Fibroblast of peridontal ligament (primary cell): ENCODE results near the gene CYP46A1.
A peak's percentile ranks its signal among the peaks of the same experiment; 100 is the strongest.

Experiments
- DNase-seq: peaks from one replicate; pipeline ENCODE4 v3.0.0-alpha.2; 2010; ENCODE audit errors: extremely low read depth

Gene CYP46A1

DNA sequence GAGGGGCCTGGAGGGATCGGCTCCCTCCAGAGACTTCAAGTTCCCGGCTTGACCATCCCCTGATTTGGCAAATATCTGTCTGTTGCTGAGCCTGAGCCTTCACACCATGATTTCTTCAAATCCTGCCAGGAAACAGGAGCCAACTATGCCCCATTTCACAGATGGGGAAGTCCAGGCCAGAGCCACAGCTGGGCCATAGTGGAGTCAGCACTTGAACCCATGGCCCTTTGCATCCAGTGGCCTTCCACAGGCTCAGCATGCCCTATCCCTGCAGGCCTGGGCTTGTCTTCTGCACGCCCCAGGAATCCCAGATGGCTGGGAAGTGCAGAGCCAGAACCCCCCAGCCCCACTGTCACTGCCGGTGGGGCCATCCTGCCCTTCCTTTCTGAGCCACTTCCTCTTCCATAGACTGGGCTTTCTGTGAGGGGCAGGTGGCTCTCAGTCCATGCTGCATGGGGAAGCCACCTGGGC is 44.9 kb downstream of the CYP46A1 start:
- no peak for DNase-seq

GRCh38 chr14:99729991-99730875 is 46.1 kb downstream of the CYP46A1 start:
- DNase-seq = peak; percentile 19

DNA sequence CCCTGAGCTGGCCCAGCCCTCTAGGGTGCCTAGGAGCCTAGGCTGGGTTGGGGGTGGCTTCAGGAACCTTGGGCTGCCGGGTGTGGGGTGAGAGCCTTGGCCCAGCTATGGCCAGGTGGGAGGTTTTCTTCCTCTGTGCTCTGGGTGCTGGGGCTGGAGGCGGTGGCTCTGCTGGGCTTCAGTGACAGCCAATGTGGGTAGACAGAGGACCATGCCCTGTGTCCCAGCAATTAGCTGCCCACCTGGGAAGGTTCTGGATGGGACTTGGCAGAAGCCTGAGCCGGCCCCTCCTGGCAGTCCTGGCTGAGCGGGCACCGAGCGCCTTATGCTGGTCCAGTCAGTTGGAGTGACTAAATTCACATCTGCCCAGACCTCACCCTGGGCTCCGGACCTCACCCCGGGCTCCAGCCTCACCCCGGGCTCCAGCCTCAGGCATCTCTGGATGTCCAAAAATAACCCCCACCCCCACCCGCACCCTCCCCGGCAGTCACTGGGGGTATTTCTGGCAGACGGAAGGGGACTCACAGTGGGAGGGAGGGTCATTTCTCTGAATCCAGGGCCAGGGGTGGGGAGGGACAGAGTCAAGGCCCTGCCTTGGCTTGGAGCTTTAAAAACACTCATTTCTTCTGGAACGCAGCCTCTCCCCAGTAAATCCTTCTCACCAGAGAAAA is 46.9 kb downstream of the CYP46A1 start:
- DNase-seq = no peak

DNA sequence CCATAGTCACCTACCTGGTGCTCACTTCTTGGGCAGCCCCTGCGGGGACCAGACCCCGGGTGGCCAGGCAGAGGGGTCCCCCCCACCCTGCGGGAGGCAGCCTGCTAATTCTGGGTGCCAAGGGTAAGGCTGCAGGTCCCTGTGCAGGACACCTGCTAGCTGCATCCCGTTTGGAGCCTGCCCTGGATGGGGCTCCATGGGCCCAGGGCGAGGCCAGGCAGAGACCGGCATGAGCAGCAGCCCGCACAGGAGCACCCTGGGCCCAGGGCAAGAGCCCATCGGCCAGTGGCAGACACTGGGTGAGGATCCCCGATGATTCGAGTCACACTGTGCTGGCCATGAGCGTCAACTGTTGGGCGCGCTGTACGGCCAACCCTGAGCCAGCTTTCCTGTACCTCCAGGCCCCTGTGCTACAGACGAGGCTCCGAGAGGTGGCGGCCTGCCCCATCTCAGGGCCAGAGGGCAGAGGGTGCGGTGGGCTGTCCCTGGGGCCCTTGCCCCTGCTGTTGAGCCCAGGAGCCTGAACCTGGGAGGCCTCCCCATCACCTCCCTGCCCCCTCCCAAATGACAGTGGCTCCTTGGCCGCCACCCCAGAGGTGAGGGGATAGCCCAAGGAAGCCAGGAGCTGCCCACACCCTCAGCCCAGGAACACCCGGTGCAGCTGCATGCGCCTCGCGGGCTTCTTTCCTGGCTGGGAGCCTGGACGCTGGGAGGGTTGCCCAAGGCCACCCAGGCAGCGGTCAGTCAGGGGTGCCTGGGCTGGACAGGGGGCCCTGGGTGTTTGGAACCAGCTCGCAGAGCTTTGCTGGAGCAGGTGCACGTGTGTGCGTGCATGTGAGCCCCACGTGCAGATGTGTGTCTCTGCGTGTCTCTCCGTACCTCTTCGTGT is 47.7 kb downstream of the CYP46A1 start:
- DNase-seq = no peak

DNA sequence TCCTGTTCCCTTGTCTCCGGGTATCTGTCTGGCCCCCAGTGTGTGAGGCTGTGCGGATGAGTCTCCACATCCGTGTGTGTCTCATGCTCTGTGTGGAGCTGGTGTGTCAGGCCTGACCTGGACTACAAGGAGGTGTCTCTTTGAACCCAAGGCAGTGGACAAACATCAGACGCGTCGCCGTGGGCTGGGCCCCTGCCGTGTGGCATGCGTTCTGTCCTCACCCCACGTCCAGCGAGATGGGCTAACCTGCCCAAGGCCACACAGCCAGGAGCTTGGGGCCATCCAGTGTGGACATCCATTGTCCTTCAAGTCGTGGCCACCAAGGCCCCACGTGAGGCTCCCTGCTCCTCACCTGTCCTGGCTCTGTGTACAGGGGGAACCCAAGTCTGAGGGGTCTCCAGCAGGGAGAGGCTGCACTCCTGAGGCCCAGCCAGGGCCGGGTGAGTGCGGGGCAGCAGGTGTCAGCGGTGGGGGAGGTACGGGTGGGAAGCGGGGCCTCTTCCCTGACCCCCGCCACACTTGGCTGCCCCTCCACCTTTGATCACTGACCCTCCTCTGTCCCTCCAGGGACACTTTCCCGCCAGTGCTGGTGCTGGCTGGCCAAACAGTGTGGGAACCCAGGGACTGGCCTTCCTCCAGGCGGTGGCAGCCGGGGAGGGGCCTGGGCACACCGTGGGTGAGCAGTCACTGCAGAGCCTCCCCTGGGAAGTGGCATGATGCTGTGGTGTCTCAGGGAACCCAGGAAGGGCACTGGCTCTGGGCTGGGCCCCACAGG is 48.5 kb downstream of the CYP46A1 start:
- DNase-seq = no peak

DNA sequence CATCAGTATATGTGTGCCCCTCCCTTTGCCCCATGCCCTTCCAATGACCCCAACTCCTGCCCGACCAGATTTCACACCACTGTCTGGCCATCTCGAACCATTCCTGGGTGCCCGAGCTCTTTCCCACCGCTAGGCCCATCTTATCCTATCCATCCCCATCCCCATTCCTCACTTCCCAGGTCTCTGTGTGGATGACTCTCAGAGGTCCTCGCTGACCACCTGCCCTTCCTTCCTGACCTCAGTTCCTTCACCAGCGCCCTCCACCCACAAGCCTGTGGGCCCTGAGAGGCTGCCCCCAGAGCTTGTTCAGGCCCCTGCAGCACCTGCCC is 49.1 kb downstream of the CYP46A1 start:
- no peak for DNase-seq

DNA sequence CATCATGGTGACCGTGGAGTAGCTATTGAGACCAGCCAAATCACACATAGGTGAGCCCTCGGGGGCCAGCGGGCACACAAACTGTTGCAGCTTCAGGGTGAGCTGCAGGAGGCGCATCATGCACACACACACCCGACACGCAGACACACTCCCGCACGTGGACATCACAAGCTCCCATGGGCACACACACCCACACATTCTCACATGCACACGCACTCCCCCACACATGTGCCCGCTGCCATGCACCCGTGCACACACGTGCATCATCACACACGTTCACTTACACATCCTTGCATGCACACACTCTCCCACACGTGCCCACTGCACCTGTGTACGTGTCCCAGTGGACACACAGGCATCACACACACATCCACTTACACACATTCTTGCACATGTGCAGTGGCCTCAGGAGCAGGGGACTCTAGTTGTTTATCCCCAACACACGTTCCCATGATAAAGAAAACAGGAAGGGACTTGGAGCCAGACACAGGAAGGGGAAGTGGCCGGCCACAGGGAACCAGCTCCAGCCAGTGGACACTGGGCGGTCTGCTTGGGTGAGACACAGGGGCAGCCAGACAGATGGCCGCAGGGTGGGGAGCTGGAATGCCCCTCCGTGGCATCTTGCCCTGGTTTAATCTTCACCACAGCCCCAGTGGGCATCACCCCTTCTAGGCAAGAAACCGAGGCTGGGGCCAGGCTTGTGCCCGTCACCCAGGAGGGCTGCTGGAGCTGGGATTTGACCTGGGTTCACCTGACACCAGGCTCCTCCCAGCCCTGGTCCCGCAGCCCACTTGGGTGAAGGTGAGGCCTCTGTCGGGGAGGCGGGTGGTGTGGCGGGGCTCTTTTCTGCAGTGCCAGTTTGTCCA is 49.7 kb downstream of the CYP46A1 start:
- no peak for DNase-seq

GRCh38 chr14:99734406-99735051 is 50.4 kb downstream of the CYP46A1 start:
- DNase-seq = no peak

GRCh38 chr14:99735189-99736135 is 51.4 kb downstream of the CYP46A1 start:
- no peak for DNase-seq

GRCh38 chr14:99736603-99737371 is 52.7 kb downstream of the CYP46A1 start:
- DNase-seq = no peak

GRCh38 chr14:99737451-99737951 is 53.4 kb downstream of the CYP46A1 start:
- DNase-seq = peak; percentile 34

DNA sequence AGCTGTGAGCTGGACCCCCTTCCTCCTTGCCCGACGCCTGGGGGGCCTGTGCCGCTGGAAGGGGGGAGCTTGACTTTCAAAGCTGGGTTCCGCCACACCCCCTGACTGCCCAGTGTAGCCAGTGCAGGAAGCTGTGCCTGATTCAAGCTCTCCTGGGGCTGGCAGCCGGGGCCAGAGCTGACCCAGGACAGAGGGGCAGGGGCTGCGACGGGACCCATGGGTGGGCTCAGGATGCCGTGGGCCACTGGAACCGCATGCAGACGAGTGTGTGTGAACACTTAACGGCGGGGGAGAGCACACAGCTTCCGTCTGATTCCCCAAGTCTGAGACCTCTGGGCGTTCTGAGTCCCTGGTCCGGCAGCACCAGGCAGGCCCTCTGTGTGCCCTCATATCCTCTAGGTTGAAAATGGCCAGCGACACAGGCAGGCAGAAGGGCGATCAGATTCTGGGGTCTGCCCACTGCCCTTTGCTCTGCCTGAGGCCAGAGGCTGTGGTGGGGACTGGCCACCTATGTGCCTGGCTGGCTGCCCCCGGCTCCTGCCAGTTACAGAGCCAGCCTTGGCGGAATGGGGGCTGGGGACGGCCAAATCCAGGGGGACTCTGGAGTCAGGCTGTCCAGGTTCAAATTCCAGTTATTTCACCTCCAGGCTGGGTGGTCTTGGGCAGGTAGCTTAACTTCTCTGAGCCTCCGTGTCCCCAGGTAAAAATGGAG is 54.0 kb downstream of the CYP46A1 start:
- no peak for DNase-seq

DNA sequence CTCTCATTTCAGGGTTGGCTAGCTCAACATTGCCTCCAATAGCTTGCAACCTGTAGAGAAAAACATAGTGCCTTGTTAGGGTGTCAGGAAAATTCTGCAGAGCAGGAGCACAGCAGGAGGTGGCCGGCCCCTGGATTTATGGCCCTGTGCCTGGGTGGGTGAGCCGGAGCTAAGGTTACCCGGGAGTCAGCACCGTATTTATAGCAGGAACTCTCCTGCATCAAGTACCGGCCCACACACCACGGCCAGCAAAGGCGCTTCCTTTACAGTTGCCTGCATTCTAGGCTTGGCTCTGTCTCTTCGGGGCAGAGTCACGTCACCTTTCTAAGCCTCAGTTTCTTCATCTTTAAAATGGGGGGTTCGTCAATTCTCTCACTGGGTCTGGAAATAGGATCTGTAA is 56.3 kb downstream of the CYP46A1 start:
- no peak for DNase-seq

DNA sequence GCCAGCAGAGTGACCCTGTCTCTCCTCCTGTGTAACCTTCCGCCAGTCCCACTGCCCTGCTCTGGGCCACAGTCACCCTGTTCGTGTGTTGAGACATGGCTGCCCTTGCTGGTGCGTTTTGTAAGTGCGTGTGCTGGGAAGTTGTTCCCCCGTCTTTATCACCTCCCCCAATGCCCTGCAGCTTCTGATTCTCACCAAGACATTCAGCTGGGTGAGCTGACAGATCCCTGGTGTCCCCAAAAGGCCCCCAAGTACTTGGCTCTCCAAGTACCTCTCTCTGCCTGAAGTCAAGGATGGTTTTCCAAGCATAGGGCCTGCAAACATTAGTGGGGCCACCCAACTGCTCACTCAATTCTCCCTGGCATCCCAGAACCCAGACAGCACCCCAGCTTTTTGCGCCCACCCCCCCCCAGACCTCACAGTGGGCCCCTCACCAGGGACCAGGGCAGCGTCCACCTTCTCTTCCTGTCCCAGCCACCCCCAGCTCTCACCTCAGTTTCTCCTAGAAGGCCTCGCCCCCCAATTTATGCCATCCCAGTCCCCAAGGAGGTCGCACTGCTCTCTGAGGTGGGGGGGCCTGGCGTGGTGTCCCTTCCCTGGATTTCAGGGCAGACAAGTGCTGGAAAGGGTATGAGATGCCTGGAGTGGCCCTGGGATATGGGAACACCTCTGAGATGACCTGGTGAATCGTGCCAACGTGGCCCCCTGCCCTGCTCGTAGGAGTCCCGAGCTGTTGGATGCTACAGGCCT is 57.3 kb downstream of the CYP46A1 start:
- no peak for DNase-seq

- no peak for DNase-seq
These were observed 58.0 kb downstream of the CYP46A1 start for GRCh38 chr14:99742074-99742473.
